ENCODE measurements around the gene PTPRG.

GRCh38 chr3:61907210-61907795 is 345.9 kb downstream of the PTPRG start:
- TF ChIP-seq CTCF (optimal IDR thresholded peaks at IDR 0.05 in 1 of 3, IDR thresholded peaks at IDR 0.05 in 1 of 3, conservative IDR thresholded peaks at IDR 0.05 in 1 of 3; ENCODE audit: extremely low read depth in 1 of 3, insufficient read depth in 2 of 3, low read length in 3 of 3) (no peak), EZH2 (IDR thresholded peaks at IDR 0.05; ENCODE audit: low read length) (no peak)

All from keratinocyte (primary cell).